ENCODE results near the gene EPN3.
A peak's percentile ranks its signal among the peaks of the same experiment; 100 is the strongest.

The EPN3 gene

GRCh38 chr17:50499721-50500120, 32.8 kb upstream of the EPN3 start:
- DNase-seq (ENCODE audit: low read depth, low spot score): no peak
- no peak for TF ChIP-seq CTCF (IDR thresholded peaks at IDR 0.05; ENCODE audit: low read depth, low read length)
- H3K4me3 ChIP-seq (ENCODE audit: low read depth, low read length): no peak overlapping the region
- in situ Hi-C loops (cut with HindIII; ENCODE audit: low sequenced_read_pairs): no loop called here

GRCh38 chr17:50501054-50501453, 31.5 kb upstream of the EPN3 start:
- H3K4me3 ChIP-seq (ENCODE audit: low read depth, low read length): no peak overlapping the region
- no peak for DNase-seq (ENCODE audit: low read depth, low spot score)
- peak; percentile 56 for TF ChIP-seq CTCF (IDR thresholded peaks at IDR 0.05; ENCODE audit: low read depth, low read length)
- in situ Hi-C loops (cut with HindIII; ENCODE audit: low sequenced_read_pairs): no loop called here

GRCh38 chr17:50502301-50502990, 30.1 kb upstream of the EPN3 start:
- DNase-seq (ENCODE audit: low read depth, low spot score): no peak
- in situ Hi-C loops (cut with HindIII; ENCODE audit: low sequenced_read_pairs): no loop called here
- TF ChIP-seq CTCF (IDR thresholded peaks at IDR 0.05; ENCODE audit: low read depth, low read length): no peak
- no peak overlapping the region for H3K4me3 ChIP-seq (ENCODE audit: low read depth, low read length)

GRCh38 chr17:50505591-50506130, 26.9 kb upstream of the EPN3 start:
- no peak overlapping the region for H3K4me3 ChIP-seq (ENCODE audit: low read depth, low read length)
- TF ChIP-seq CTCF (IDR thresholded peaks at IDR 0.05; ENCODE audit: low read depth, low read length): no peak
- in situ Hi-C loops (cut with HindIII; ENCODE audit: low sequenced_read_pairs): no loop called here
- DNase-seq (ENCODE audit: low read depth, low spot score): no peak

GRCh38 chr17:50506298-50506697, 26.2 kb upstream of the EPN3 start:
- H3K4me3 ChIP-seq (ENCODE audit: low read depth, low read length): no peak overlapping the region
- in situ Hi-C loops (cut with HindIII; ENCODE audit: low sequenced_read_pairs): no loop called here
- no peak for TF ChIP-seq CTCF (IDR thresholded peaks at IDR 0.05; ENCODE audit: low read depth, low read length)
- DNase-seq (ENCODE audit: low read depth, low spot score): no peak

GRCh38 chr17:50507871-50508572, 24.5 kb upstream of the EPN3 start, which contains the start of gene MYCBPAP:
Gene MYCBPAP (plus strand): TSS chr17:50508439. CDS start chr17:50508675, 236 bp downstream.
- DNase-seq (ENCODE audit: low read depth, low spot score): peak; percentile 73
- peak within 1 kb of the TSS; percentile 43 for H3K4me3 ChIP-seq (ENCODE audit: low read depth, low read length)
- TF ChIP-seq CTCF (IDR thresholded peaks at IDR 0.05; ENCODE audit: low read depth, low read length): peak; percentile 5
- in situ Hi-C loops (cut with HindIII; ENCODE audit: low sequenced_read_pairs): no loop called here

All from astrocyte of the spinal cord (primary cell).